ENCODE data around the gene PLEKHA6. TPM values are rescaled to one million over a fixed set of nuclear protein-coding genes. Genes with fewer than 3 reads are reported as not detected.

PLEKHA6 gene
- total and polyA plus RNA-seq, 10 donors, result 0.47 to 6.5 (median 2.7) TPM

DNA sequence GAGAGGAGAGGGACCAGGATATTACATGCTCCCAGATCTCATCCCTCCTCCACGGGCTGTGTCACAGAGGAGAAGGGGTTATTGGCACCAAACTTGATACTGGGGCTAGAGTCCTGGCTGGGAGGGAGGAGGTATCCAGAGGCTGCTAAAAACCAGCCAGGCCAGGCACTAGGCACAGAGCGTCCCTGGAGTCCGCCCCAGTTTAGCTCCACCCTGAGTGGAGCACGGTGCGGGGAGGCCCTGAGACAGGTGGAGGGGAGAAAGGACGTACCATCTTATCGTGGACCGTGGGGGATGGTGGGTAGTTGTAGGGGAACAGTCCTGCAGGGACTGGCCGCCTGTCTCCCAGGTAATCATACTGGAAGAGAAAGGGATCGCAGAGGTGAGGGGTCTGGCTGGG is 103.2 kb downstream of the PLEKHA6 start:
- intact Hi-C loops (cut with DNase I; ENCODE audit: low total_unique reads), result loop anchor here (10.0 kb wide), 1 partner anchor 108 kb away; no protein-coding TSS in a partner anchor
- Histone ChIP-seq H3K4me3 (no peak overlapping the region), H3K27ac (no peak overlapping the region), H3K36me3 (no peaks in the 10 kb centered on the region), H3K27me3 (replicated peaks in 1 of 7) (no peaks in the 10 kb centered on the region), H3K9me3 (no peaks in the 10 kb centered on the region), H3K4me1 (no peaks in the 10 kb centered on the region)
- TF ChIP-seq POLR2A (IDR thresholded peaks at IDR 0.05) (no peak), POLR2AphosphoS5 (IDR thresholded peaks at IDR 0.05) (no peak)
- TF ChIP-seq, protein P1, sequence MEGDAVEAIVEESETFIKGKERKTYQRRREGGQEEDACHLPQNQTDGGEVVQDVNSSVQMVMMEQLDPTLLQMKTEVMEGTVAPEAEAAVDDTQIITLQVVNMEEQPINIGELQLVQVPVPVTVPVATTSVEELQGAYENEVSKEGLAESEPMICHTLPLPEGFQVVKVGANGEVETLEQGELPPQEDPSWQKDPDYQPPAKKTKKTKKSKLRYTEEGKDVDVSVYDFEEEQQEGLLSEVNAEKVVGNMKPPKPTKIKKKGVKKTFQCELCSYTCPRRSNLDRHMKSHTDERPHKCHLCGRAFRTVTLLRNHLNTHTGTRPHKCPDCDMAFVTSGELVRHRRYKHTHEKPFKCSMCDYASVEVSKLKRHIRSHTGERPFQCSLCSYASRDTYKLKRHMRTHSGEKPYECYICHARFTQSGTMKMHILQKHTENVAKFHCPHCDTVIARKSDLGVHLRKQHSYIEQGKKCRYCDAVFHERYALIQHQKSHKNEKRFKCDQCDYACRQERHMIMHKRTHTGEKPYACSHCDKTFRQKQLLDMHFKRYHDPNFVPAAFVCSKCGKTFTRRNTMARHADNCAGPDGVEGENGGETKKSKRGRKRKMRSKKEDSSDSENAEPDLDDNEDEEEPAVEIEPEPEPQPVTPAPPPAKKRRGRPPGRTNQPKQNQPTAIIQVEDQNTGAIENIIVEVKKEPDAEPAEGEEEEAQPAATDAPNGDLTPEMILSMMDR (IDR thresholded peaks at IDR 0.05 in 8 of 11, conservative IDR thresholded peaks at IDR 0.05 in 3 of 11), result no peak
- WGBS, 5 donors, result 88 to 92% (median 92%) methylated on average over 10 of the region's 10 CpGs
- no peak for DNase-seq

DNA sequence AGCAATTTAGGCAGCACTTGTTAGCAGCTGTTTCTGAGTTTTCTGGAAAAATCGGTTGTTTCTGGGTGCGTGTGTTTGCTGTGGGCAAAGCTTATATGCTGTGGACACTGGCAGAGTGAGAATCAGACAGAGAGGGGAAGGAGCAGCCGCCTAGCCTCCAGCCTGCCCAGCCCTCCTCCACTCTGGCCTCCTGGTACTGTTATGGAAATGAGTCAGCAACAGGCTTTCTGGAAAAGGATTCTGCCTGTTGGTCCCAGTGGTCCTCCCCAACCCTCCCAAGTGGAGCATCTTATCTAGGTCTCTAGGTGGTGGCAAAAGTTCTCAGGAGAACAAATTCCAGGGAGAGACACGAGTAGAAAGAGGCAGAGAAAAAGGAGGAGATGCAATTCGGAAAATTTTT is 103.8 kb downstream of the PLEKHA6 start:
- H3K9me3 ChIP-seq, result no peaks in the 10 kb centered on the region
- intact Hi-C loops (cut with DNase I; ENCODE audit: low total_unique reads), result loop anchor here (10.0 kb wide), 1 partner anchor 109 kb away; no protein-coding TSS in a partner anchor
- no peaks in the 10 kb centered on the region for H3K27me3 ChIP-seq (replicated peaks in 1 of 7)
- TF ChIP-seq POLR2AphosphoS5 (IDR thresholded peaks at IDR 0.05) (no peak), POLR2A (IDR thresholded peaks at IDR 0.05) (no peak)
- TF ChIP-seq, protein P1 (IDR thresholded peaks at IDR 0.05 in 8 of 11, conservative IDR thresholded peaks at IDR 0.05 in 3 of 11), result no peak
- WGBS, 5 donors, result 76 to 84% (median 76%) methylated on average over 5 of the region's 5 CpGs
- no peaks in the 10 kb centered on the region for H3K4me1 ChIP-seq
- no peak overlapping the region for H3K4me3 ChIP-seq
- no peak for DNase-seq
- H3K36me3 ChIP-seq, result no peaks in the 10 kb centered on the region
- no peak overlapping the region for H3K27ac ChIP-seq

DNA sequence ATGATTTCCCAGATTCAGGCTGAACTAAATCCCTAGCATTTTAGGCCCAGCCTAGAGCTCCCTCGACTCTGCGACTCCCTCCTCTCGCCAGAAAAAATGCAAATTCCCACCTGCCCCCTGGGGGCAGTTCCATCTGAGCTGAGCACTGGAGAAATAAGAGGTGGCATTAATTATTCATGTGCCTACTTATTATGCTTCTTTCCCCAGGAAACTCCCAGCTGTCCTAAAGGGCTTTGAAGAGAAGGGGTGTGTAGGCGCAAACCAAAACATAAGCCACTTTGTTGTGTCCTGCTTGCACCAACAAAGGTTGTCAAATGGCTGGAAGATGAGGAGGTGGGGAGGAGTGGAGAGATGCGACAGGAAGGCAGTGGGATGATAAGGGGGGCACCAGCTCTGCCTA is 104.5 kb downstream of the PLEKHA6 start:
- no peaks in the 10 kb centered on the region for H3K27me3 ChIP-seq (replicated peaks in 1 of 7)
- no peaks in the 10 kb centered on the region for H3K36me3 ChIP-seq
- no peak overlapping the region for H3K4me3 ChIP-seq
- no peaks in the 10 kb centered on the region for H3K9me3 ChIP-seq
- WGBS, 5 donors, result 75 to 87% (median 83%) methylated on average over 5 of the region's 5 CpGs
- H3K4me1 ChIP-seq, result no peaks in the 10 kb centered on the region
- TF ChIP-seq POLR2A (IDR thresholded peaks at IDR 0.05) (no peak), POLR2AphosphoS5 (IDR thresholded peaks at IDR 0.05) (no peak)
- TF ChIP-seq, protein P1 (IDR thresholded peaks at IDR 0.05 in 8 of 11, conservative IDR thresholded peaks at IDR 0.05 in 3 of 11), result no peak
- no peak overlapping the region for H3K27ac ChIP-seq
- DNase-seq, result no peak
- intact Hi-C loops (cut with DNase I; ENCODE audit: low total_unique reads), result loop anchor here (10.0 kb wide), 1 partner anchor 110 kb away; no protein-coding TSS in a partner anchor

DNA sequence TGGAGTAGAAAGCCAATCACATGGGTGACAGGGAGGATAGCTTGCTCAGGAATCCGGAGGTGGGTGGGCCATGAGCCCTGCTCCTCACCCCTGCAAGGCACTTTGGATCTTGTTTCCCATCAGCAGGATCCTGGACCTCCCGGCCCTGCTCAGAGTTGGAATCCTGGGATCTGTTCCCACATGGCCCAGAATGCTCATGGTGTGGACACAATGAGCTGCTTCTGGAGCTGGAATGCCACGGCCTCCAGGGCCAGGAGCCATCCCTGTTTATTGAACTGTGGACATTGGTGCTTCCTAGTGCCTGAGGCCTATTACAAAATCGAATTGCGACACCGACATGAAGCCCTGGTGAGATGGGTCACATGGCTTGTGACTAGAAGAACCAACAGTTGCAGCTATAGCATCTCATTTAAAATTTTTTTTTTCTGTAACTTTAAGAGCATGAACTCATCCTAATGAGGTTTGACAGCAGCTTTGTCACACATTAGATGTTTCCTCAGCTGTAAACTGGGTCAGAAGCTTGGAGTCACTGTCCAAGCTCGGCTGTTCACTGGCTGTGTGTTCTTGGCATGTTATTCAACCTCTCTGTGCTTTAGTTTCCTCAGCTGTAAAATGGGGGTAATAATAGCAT is 105.6 kb downstream of the PLEKHA6 start:
- Histone ChIP-seq H3K4me3 (no peak overlapping the region), H3K27ac (no peak overlapping the region), H3K27me3 (replicated peaks in 1 of 7) (no peaks in the 10 kb centered on the region), H3K36me3 (no peaks in the 10 kb centered on the region), H3K9me3 (no peaks in the 10 kb centered on the region), H3K4me1 (no peaks in the 10 kb centered on the region)
- intact Hi-C loops (cut with DNase I; ENCODE audit: low total_unique reads), result loop anchor here (10.0 kb wide), 1 partner anchor 111 kb away; no protein-coding TSS in a partner anchor
- TF ChIP-seq POLR2A (IDR thresholded peaks at IDR 0.05) (no peak), POLR2AphosphoS5 (IDR thresholded peaks at IDR 0.05) (no peak)
- TF ChIP-seq, protein P1 (IDR thresholded peaks at IDR 0.05 in 8 of 11, conservative IDR thresholded peaks at IDR 0.05 in 3 of 11), result no peak
- WGBS, 5 donors, result 54 to 73% (median 60%) methylated on average over 7 of the region's 7 CpGs
- DNase-seq, result no peak
